ENCODE data around the gene RASD1. TPM values are rescaled to one million over a fixed set of nuclear protein-coding genes. Genes with fewer than 3 reads are reported as not detected.
"Not testable (repeated sequence)": the region's sequence is repeated elsewhere in the genome, so short reads cannot be mapped to it uniquely, and the experiment has no call there.

Gene RASD1
- polyA plus RNA-seq, 2 of the 4 experiments (the other 2 are of a cell fraction) = 0.92 to 1.4 TPM

GRCh38 chr17:17466511-17466910 lies 29.7 kb downstream of the RASD1 start:
- H3K9me3 ChIP-seq = no peaks in the 10 kb centered on the region

GRCh38 chr17:17465878-17466277 lies 30.3 kb downstream of the RASD1 start:
- WGBS (ENCODE audit: missing lambda C conversion rate) = 14% methylated on average over 1 of the region's 1 CpG
- H3K9me3 ChIP-seq; H3K4me2 ChIP-seq; FAIRE-seq; H3K4me1 ChIP-seq; ATAC-seq; H3K27ac ChIP-seq; H3K4me3 ChIP-seq; POLR2A ChIA-PET; DNase-seq (ENCODE audit: low read depth in 1 of 2, low spot score in 1 of 2): not testable (repeated sequence)
- CTCF ChIA-PET = interaction anchor here (1.4 to 4.0 kb wide), 4 partner anchors 31 to 176 kb away, joined by 5 to 24 read pairs (median 14); partner anchors contain the start of gene RASD1

More at GRCh38 chr17:17466511-17466910, 29.7 kb downstream of the RASD1 start:
- DNase-seq (ENCODE audit: low read depth in 1 of 2, low spot score in 1 of 2) = no peak
- 34% methylated on average over 5 of the region's 5 CpGs for WGBS (ENCODE audit: missing lambda C conversion rate)
- POLR2A ChIA-PET = no interaction called here
- no peak for ATAC-seq
- TF ChIP-seq CBX8 (IDR thresholded peaks at IDR 0.05) = no peak
- no peak for TF ChIP-seq PBX3 (IDR thresholded peaks at IDR 0.05)
- TF ChIP-seq HES2 (IDR thresholded peaks at IDR 0.05) = no peak
- no peak for TF ChIP-seq JUN (IDR thresholded peaks at IDR 0.05)
- TF ChIP-seq RNF2 (IDR thresholded peaks at IDR 0.05; ENCODE audit: borderline replicate concordance, low read depth) = no peak
- no peaks in the 10 kb centered on the region for H3K4me1 ChIP-seq
- no peak overlapping the region for H3K27ac ChIP-seq
- no peak overlapping the region for H3K4me2 ChIP-seq
- H3K4me3 ChIP-seq = no peak overlapping the region
- CTCF ChIA-PET = interaction anchor here (0.9 to 4.0 kb wide), 7 partner anchors 30 to 176 kb away, joined by 3 to 24 read pairs (median 5); partner anchors contain the start of gene RASD1
- FAIRE-seq = no peak

- FAIRE-seq = no peak
- H3K9me3 ChIP-seq = no peaks in the 10 kb centered on the region
- CTCF ChIA-PET = interaction anchor here (3.3 to 3.4 kb wide), 2 partner anchors 109 to 178 kb away, joined by 18 to 19 read pairs; no protein-coding TSS in a partner anchor
- peak in 1 of 2 experiments; percentile 25; a peak in 3 of 6 replicates for ATAC-seq
- no peak for TF ChIP-seq HOXB13 (CRISPR knock-in tag; IDR thresholded peaks at IDR 0.05; ENCODE audit: low read depth)
- no peak for TF ChIP-seq NPAS2 (CRISPR knock-in tag; IDR thresholded peaks at IDR 0.05; ENCODE audit: borderline replicate concordance)
- TF ChIP-seq CTCF (IDR thresholded peaks at IDR 0.05) = no peak
- no peak for TF ChIP-seq ZFP36 (IDR thresholded peaks at IDR 0.05; ENCODE audit: borderline replicate concordance, partially characterized antibody)
- TF ChIP-seq RFX5 (IDR thresholded peaks at IDR 0.05) = no peak
- no peak for TF ChIP-seq CHD4 (IDR thresholded peaks at IDR 0.05; ENCODE audit: borderline replicate concordance)
- TF ChIP-seq GATA3 (IDR thresholded peaks at IDR 0.05; ENCODE audit: borderline replicate concordance) = no peak
- no peak for TF ChIP-seq E2F6 (IDR thresholded peaks at IDR 0.05; ENCODE audit: borderline replicate concordance, low read depth)
- no peak for TF ChIP-seq PHF8 (IDR thresholded peaks at IDR 0.05; ENCODE audit: borderline replicate concordance, low read depth)
- no peak for TF ChIP-seq KDM1A (IDR thresholded peaks at IDR 0.05; ENCODE audit: low read depth)
- no peak overlapping the region for H3K27ac ChIP-seq
- DNase-seq (ENCODE audit: low read depth in 1 of 2, low spot score in 1 of 2) = no peak
- 20% methylated on average over 6 of the region's 6 CpGs for WGBS (ENCODE audit: missing lambda C conversion rate)
- POLR2A ChIA-PET = interaction anchor here (0.5 kb wide), 1 partner anchor 33 kb away, joined by 3 read pairs; no protein-coding TSS in a partner anchor
- no peaks in the 10 kb centered on the region for H3K4me1 ChIP-seq
- no peak overlapping the region for H3K4me2 ChIP-seq
- H3K4me3 ChIP-seq = no peak overlapping the region
Measured at GRCh38 chr17:17463821-17464220, 32.4 kb downstream of the RASD1 start.

Measured in A549 (cell line).